AG10803 (cell line): ENCODE results near the gene PRSS22.
"Not testable (repeated sequence)": the region's sequence is repeated elsewhere in the genome, so short reads cannot be mapped to it uniquely, and the experiment has no call there.

Source experiments
- DNase-seq: peaks from one replicate; pipeline ENCODE4 v3.0.0; 2010; ENCODE audit warnings: low read depth
- H3K4me3 ChIP-seq: 2 replicates; pipeline ENCODE4 v1.5.1; 2011; ENCODE audit warnings: mild to moderate bottlenecking, low read length, control low read depth
- TF ChIP-seq, protein P1 (sequence below): conservative IDR thresholded peaks from 2 replicates; pipeline ENCODE4 v1.5.1; 2011; ENCODE audit warnings: mild to moderate bottlenecking, low read length, control low read depth, inconsistent platforms

PRSS22 gene, protein sequence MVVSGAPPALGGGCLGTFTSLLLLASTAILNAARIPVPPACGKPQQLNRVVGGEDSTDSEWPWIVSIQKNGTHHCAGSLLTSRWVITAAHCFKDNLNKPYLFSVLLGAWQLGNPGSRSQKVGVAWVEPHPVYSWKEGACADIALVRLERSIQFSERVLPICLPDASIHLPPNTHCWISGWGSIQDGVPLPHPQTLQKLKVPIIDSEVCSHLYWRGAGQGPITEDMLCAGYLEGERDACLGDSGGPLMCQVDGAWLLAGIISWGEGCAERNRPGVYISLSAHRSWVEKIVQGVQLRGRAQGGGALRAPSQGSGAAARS

DNA sequence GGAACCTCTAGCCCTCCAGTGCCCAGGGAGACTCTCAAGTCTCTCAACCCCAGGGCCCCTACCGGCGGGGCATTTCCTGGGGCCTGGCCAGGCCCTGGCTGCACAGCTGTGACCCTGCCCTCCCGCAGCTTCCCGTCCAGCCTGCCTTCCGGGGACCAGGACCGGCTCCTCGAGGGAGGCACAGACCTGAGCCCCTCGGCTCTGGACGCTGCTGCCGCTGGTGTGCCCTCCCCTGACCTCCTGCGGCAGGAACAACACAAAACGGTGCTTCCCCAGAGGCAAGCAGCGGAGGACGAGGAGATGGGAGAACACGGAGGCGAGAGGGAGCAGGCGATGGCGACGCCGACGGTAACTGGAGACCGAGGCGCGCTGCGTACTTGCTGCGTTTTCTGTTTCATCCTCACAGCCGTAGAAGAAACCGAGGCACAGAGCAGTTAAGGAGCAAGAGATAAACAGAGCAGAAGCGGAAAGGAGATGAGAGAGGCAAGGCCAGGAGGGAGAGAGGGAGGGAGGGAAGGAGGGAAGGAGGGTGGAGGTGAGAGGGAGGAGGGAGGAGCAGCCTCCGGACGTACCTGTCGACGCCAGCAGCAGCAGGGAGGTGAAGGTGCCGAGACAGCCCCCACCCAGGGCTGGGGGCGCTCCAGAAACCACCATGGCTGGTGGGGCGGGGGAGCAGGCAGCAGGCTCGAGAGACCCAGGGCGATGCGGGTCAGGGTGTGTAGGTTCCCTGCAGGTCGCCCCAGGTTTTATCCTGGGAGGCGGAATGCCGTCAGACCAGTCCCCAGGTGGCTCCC lies at the start of gene PRSS22:
Gene PRSS22, minus strand, starts transcription at position 720 of the 794 bp plus-strand sequence. Its CDS starts 66 bp downstream, at position 654.
- TF ChIP-seq, protein P1, sequence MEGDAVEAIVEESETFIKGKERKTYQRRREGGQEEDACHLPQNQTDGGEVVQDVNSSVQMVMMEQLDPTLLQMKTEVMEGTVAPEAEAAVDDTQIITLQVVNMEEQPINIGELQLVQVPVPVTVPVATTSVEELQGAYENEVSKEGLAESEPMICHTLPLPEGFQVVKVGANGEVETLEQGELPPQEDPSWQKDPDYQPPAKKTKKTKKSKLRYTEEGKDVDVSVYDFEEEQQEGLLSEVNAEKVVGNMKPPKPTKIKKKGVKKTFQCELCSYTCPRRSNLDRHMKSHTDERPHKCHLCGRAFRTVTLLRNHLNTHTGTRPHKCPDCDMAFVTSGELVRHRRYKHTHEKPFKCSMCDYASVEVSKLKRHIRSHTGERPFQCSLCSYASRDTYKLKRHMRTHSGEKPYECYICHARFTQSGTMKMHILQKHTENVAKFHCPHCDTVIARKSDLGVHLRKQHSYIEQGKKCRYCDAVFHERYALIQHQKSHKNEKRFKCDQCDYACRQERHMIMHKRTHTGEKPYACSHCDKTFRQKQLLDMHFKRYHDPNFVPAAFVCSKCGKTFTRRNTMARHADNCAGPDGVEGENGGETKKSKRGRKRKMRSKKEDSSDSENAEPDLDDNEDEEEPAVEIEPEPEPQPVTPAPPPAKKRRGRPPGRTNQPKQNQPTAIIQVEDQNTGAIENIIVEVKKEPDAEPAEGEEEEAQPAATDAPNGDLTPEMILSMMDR: no peak
- no peak for DNase-seq
- no peak within 1 kb of the TSS for H3K4me3 ChIP-seq

DNA sequence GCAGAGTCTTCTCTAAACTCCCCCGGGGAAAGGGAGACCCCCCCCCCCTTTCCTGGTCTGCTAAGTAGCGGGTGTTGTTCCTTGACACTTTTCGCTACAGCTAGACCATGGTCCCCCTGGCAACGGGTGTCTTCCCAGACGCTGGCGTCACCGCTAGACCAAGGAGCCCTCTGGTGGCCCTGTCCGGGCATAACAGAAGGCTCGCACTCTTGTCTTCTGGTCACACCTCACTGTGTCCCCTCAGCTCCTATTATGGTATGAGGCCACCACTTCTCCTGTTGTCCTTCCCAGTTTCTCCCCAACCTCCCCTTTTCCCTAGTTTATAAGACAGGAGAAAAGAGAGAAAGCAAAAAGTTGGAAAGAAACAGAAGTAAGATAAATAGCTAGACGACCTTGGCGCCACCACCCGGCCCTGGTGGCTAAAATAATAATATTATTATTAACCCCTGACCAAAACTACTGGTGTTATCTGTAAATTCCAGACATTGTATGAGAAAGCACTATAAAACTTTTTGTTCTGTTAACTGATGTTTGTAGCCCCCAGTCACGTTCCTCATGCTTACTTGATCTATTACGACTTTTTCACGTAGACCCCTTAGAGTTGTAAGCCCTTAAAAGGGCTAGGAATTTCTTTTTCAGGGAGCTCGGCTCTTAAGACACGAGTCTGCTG lies 49.2 kb upstream of the PRSS22 start:
- DNase-seq: peak; percentile 42
- TF ChIP-seq, protein P1: peak; percentile 41
- H3K4me3 ChIP-seq: not testable (repeated sequence)

DNA sequence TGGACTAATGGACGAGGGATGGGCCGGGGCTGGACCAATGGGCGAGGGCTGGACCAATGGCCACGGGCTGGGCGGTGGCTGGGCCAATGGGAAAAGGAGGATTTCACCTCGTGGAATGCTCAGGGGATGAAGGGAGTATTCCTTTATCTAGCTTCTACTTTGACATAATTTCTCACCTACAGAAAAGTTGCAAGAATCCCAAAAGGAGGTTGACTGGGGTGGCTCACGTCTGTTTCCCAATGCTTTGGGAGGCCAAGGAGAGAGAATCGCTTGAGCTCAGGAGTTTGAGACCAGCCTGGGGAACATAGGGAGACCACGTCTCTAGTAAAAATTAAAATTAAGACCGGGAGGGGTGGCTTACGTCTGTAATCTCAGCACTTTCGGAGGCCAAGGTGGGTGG lies 48.0 kb upstream of the PRSS22 start:
- no peak overlapping the region for H3K4me3 ChIP-seq
- no peak for DNase-seq
- TF ChIP-seq, protein P1: no peak

DNA sequence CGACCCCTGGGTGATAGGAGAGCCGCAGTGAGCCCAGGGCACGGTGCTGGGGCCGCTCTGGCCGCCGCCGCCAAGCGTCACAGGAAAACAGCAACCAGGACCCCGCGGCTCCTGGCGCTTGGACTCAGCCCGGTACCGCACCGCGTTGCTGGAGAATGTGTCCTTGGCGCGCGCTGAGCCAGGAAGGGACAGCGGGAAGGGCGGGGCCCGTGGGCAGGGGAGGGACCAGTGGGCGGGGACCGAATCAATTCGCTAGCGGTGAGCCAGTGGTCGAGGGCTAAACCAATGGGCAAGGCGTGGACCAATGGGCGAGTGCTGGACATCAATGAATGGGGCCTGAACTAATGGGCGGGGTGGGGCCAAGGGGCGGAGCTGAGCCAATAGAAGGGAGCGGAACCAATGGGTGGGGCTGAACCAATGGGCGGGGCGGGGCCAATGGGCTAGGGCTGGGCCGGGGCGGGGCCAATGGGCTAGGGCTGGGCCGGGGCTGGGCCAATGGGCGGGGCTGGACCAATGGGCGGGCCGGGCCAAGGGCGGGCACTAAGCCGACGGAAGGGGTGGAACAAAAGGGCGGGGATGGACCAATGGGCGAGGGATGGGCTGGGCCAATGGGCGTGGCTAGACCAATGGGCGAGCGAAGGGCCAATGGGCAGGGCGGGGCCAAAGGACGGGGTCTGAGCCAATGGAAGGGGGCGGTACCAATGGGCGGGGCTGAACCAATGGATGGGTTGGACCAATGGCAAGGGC lies 47.4 kb upstream of the PRSS22 start:
- TF ChIP-seq, protein P1: no peak
- peak overlapping the region; percentile 81 for H3K4me3 ChIP-seq
- peak; percentile 99 for DNase-seq

DNA sequence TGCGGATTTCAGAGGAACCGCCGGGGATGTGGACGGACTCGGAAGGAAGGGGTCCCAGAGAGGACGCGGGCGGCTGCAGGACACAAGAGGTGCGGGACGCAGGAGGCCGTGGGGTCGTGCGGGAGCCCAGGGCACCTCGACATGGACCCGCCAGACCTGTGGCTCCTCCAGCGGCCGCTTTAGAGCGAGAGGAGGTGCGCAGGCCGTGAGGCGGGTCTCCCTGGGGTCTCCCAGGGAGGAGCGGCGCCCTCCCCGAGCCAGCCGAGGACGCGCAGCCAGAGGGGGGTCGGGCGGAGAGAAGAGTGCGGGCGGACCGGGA lies 46.9 kb upstream of the PRSS22 start:
- peak overlapping the region; percentile 81 for H3K4me3 ChIP-seq
- TF ChIP-seq, protein P1: no peak
- no peak for DNase-seq

DNA sequence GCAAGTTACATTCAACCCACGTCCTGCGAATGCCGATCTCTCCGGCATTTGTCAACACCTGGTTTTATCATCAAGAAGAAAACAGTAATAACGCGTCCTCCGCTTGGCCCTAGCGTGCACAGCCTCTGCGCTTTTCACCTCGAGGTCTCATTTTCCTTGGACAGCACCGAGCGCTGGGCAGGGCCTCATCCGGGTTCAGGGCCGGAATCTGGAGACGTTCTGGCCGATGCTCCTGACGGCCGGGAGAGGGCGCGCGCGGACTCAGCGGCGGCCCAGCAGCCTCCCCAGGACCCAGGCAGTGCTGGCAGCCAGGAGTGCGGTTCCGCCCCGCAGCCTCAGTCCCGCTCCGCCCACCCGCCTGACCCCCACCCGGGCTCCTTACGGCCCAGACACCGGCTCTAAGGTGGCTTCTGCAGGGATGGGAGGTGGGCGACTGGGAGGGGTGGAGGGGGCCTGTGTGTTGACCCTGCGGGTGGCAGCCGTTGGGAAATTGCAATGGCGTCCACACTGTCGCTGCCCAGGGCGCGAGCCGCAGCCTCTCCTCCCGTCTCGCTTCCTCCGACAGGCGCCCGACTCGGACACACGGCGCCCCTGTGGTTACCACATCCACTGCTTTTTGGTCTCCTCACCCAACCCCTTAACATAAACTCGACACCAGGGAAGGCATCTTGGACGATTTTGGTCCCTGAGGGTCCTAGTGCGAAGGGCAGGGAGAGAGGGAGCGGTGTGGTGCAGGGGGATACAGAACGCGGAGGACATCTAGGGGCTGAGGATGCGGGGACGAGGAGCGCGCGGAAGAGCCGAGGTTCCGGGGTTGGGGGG lies 46.3 kb upstream of the PRSS22 start:
- peak; percentile 82 for DNase-seq
- H3K4me3 ChIP-seq: peak overlapping the region; percentile 81
- TF ChIP-seq, protein P1: peak; percentile 71
